ENCODE data around the gene ABCC1.

The ABCC1 gene

GRCh38 chr16:16005721-16006120, 56.3 kb downstream of the ABCC1 start:
- peaks cover 11% of the 10 kb centered on the region for H3K36me3 ChIP-seq
- H3K9me3 ChIP-seq: no peaks in the 10 kb centered on the region
- H3K27me3 ChIP-seq: no peaks in the 10 kb centered on the region
- H3K4me3 ChIP-seq (ENCODE audit: low read depth, low read length): no peak overlapping the region
- no peak for TF ChIP-seq CTCF (IDR thresholded peaks at IDR 0.05; ENCODE audit: low read depth, low read length)
- no peak for DNase-seq
- 0 out of 2 replicates have a peak, but pooled peaks cover 3% of the 10 kb centered on the region for H3K4me1 ChIP-seq

- 0 out of 2 replicates have a peak, but pooled peaks cover under 1% of the 10 kb centered on the region for H3K4me1 ChIP-seq
Observed at GRCh38 chr16:16006650-16007049, 57.2 kb downstream of the ABCC1 start.

GRCh38 chr16:16007743-16008111, 58.3 kb downstream of the ABCC1 start:
- no peak for DNase-seq
- TF ChIP-seq CTCF (IDR thresholded peaks at IDR 0.05; ENCODE audit: low read depth, low read length): no peak
- Histone ChIP-seq H3K4me3 (ENCODE audit: low read depth, low read length) (no peak overlapping the region), H3K27me3 (no peaks in the 10 kb centered on the region), H3K4me1 (no peaks in the 10 kb centered on the region), H3K9me3 (no peaks in the 10 kb centered on the region), H3K36me3 (peaks cover 26% of the 10 kb centered on the region)

More at GRCh38 chr16:16006650-16007049, 57.2 kb downstream of the ABCC1 start:
- no peak for TF ChIP-seq CTCF (IDR thresholded peaks at IDR 0.05; ENCODE audit: low read depth, low read length)
- H3K4me3 ChIP-seq (ENCODE audit: low read depth, low read length): no peak overlapping the region
- peaks cover 19% of the 10 kb centered on the region for H3K36me3 ChIP-seq
- no peaks in the 10 kb centered on the region for H3K9me3 ChIP-seq
- H3K27me3 ChIP-seq: no peaks in the 10 kb centered on the region
- DNase-seq: no peak

- no peak for TF ChIP-seq CTCF (IDR thresholded peaks at IDR 0.05; ENCODE audit: low read depth, low read length)
- DNase-seq: no peak
- peaks cover 30% of the 10 kb centered on the region for H3K36me3 ChIP-seq
Observed at GRCh38 chr16:16008666-16009065, 59.2 kb downstream of the ABCC1 start.

GRCh38 chr16:16009401-16009800, 60.0 kb downstream of the ABCC1 start:
- Histone ChIP-seq H3K9me3 (no peaks in the 10 kb centered on the region), H3K4me3 (ENCODE audit: low read depth, low read length) (no peak overlapping the region), H3K36me3 (peaks cover 29% of the 10 kb centered on the region), H3K4me1 (no peaks in the 10 kb centered on the region; the same call in 1 of the 2 replicates), H3K27me3 (no peaks in the 10 kb centered on the region)
- TF ChIP-seq CTCF (IDR thresholded peaks at IDR 0.05; ENCODE audit: low read depth, low read length): peak; percentile 14; the same call in 1 of the 2 replicates
- DNase-seq: peak; percentile 83

More at GRCh38 chr16:16008666-16009065, 59.2 kb downstream of the ABCC1 start:
- H3K4me1 ChIP-seq: no peaks in the 10 kb centered on the region
- no peaks in the 10 kb centered on the region for H3K9me3 ChIP-seq
- no peaks in the 10 kb centered on the region for H3K27me3 ChIP-seq
- H3K4me3 ChIP-seq (ENCODE audit: low read depth, low read length): no peak overlapping the region

- Histone ChIP-seq H3K9me3 (no peaks in the 10 kb centered on the region), H3K27me3 (no peaks in the 10 kb centered on the region), H3K36me3 (peaks cover 33% of the 10 kb centered on the region), H3K4me1 (no peaks in the 10 kb centered on the region; the same call in 1 of the 2 replicates), H3K4me3 (ENCODE audit: low read depth, low read length) (no peak overlapping the region)
- TF ChIP-seq CTCF (IDR thresholded peaks at IDR 0.05; ENCODE audit: low read depth, low read length): no peak
- no peak for DNase-seq
Observed at GRCh38 chr16:16010194-16010593, 60.8 kb downstream of the ABCC1 start.
